CD4-positive, alpha-beta T cell treated with Interleukin-15 for 1 hour (primary cell): ENCODE measurements around the gene SOCS4.

Experiments used
- DNase-seq: peaks from one replicate; pipeline ENCODE4 v3.0.0-alpha.2; 2020

SOCS4 gene

GRCh38 chr14:55092341-55092740, 65.3 kb downstream of the SOCS4 start:
- no peak for DNase-seq

GRCh38 chr14:55094292-55095157, 67.5 kb downstream of the SOCS4 start:
- DNase-seq, result no peak

GRCh38 chr14:55097881-55098560, 71.0 kb downstream of the SOCS4 start:
- DNase-seq, result peak; percentile 51

GRCh38 chr14:55098561-55098898, 71.5 kb downstream of the SOCS4 start:
- no peak for DNase-seq
